Osteoblast (primary cell): ENCODE results near the gene RSAD2. TPM values are rescaled to one million over a fixed set of nuclear protein-coding genes. Genes with fewer than 3 reads are reported as not detected.
A peak's percentile ranks its signal among the peaks of the same experiment; 100 is the strongest.

ENCODE experiments used
- DNase-seq: peaks from one replicate; pipeline ENCODE4 v3.0.0; 2011; ENCODE audit warnings: low spot score, mixed read lengths; ENCODE audit not compliant: insufficient read length; ENCODE audit errors: missing footprints
- H2AFZ ChIP-seq: 2 replicates; pipeline ENCODE4 v1.6.0; 2011; ENCODE audit warnings: mild to moderate bottlenecking, low read length
- H3K27ac ChIP-seq: 2 replicates; pipeline ENCODE4 v1.5.1; 2011; ENCODE audit warnings: mild to moderate bottlenecking, low read depth, low read length, moderate library complexity
- H3K27me3 ChIP-seq: 2 replicates; pipeline ENCODE4 v1.6.0; 2012; ENCODE audit warnings: mild to moderate bottlenecking, control low read depth, inconsistent platforms, low read length, moderate library complexity; ENCODE audit not compliant: insufficient read depth
- H3K36me3 ChIP-seq: 2 replicates; pipeline ENCODE4 v1.5.1; 2011; ENCODE audit warnings: mild to moderate bottlenecking, low read length, control low read depth, moderate library complexity; ENCODE audit not compliant: insufficient read depth
- H3K4me1 ChIP-seq: 2 replicates; pipeline ENCODE4 v1.5.1; 2011; ENCODE audit warnings: mild to moderate bottlenecking, low read length, control low read depth, moderate library complexity; ENCODE audit not compliant: insufficient read depth
- H3K4me2 ChIP-seq: 2 replicates; pipeline ENCODE4 v1.6.0; 2011; ENCODE audit warnings: mild to moderate bottlenecking, low read length; ENCODE audit not compliant: insufficient read depth
- H3K4me3 ChIP-seq: fragments of 200-600 bp; sonication (generic); 3 replicates; pipeline ENCODE4 v1.5.1; 2012; ENCODE audit warnings: mild to moderate bottlenecking, low read length, inconsistent platforms; ENCODE audit not compliant: insufficient read depth
- H3K79me2 ChIP-seq: 2 replicates; pipeline ENCODE4 v1.6.0; 2012; ENCODE audit warnings: mild to moderate bottlenecking, low read length, control low read depth, inconsistent platforms; ENCODE audit not compliant: insufficient read depth
- H3K9me3 ChIP-seq: 2 replicates; pipeline ENCODE4 v1.5.1; 2011; ENCODE audit warnings: low read depth, low read length, control low read depth
- H4K20me1 ChIP-seq: 2 replicates; pipeline ENCODE4 v1.6.0; 2012; ENCODE audit warnings: mild to moderate bottlenecking, low read length, control low read depth; ENCODE audit not compliant: insufficient read depth
- total RNA-seq: library from RNA; depleted of rRNA; stranded (reverse); fragments of >200 nt; gene quantifications from 2 replicates; pipeline ENCODE4 v1.2.3, GENCODE V29; 2012
- TF ChIP-seq, protein P1 (sequence below): IDR thresholded peaks from 2 replicates; pipeline ENCODE4 v1.5.1; 2011; ENCODE audit warnings: mild to moderate bottlenecking, low read depth, low read length, moderate library complexity; ENCODE audit errors: extremely low read depth

Gene RSAD2
- total RNA-seq, 1 donor, result 0.72 TPM

DNA sequence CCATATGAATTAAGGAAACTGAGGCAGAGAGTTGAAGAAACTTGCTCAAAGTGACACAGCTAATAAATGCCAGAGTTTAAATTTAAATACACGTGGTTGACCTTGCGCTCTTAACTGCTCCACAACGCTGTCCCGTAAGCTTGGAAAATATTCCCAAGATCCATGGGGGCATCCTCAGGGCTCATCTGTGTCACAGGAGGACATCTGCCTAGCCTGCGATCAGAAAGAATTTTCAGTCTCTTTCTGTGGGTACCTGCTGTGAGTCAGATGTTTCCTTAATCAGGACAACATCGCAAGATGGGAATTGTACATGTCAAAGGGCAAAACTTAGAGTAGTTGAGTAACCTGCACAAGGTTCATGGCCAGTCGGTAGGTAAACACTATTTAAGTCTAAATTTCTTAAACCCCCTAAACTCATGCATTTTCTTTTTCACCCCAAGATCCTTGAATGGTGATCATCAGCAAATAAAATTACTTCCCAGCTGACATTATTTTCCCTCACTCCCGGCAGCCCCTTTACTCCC, 13.3 kb upstream of the RSAD2 start:
- H3K27me3 ChIP-seq, result peaks cover 12% of the 10 kb centered on the region
- no peak overlapping the region for H3K4me3 ChIP-seq
- no peak overlapping the region for H3K4me2 ChIP-seq
- no peaks in the 10 kb centered on the region for H3K36me3 ChIP-seq
- TF ChIP-seq, protein P1, sequence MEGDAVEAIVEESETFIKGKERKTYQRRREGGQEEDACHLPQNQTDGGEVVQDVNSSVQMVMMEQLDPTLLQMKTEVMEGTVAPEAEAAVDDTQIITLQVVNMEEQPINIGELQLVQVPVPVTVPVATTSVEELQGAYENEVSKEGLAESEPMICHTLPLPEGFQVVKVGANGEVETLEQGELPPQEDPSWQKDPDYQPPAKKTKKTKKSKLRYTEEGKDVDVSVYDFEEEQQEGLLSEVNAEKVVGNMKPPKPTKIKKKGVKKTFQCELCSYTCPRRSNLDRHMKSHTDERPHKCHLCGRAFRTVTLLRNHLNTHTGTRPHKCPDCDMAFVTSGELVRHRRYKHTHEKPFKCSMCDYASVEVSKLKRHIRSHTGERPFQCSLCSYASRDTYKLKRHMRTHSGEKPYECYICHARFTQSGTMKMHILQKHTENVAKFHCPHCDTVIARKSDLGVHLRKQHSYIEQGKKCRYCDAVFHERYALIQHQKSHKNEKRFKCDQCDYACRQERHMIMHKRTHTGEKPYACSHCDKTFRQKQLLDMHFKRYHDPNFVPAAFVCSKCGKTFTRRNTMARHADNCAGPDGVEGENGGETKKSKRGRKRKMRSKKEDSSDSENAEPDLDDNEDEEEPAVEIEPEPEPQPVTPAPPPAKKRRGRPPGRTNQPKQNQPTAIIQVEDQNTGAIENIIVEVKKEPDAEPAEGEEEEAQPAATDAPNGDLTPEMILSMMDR, result no peak
- peaks cover 6% of the 10 kb centered on the region for H3K4me1 ChIP-seq
- no peaks in the 10 kb centered on the region for H3K9me3 ChIP-seq
- H2AFZ ChIP-seq, result no peak overlapping the region
- no peaks in the 10 kb centered on the region for H4K20me1 ChIP-seq
- H3K79me2 ChIP-seq, result no peaks in the 10 kb centered on the region
- H3K27ac ChIP-seq, result no peak overlapping the region
- peak; percentile 30 for DNase-seq

GRCh38 chr2:6864923-6865345, 12.6 kb upstream of the RSAD2 start:
- no peak for DNase-seq
- Histone ChIP-seq H2AFZ (no peak overlapping the region), H3K36me3 (no peaks in the 10 kb centered on the region)

DNA sequence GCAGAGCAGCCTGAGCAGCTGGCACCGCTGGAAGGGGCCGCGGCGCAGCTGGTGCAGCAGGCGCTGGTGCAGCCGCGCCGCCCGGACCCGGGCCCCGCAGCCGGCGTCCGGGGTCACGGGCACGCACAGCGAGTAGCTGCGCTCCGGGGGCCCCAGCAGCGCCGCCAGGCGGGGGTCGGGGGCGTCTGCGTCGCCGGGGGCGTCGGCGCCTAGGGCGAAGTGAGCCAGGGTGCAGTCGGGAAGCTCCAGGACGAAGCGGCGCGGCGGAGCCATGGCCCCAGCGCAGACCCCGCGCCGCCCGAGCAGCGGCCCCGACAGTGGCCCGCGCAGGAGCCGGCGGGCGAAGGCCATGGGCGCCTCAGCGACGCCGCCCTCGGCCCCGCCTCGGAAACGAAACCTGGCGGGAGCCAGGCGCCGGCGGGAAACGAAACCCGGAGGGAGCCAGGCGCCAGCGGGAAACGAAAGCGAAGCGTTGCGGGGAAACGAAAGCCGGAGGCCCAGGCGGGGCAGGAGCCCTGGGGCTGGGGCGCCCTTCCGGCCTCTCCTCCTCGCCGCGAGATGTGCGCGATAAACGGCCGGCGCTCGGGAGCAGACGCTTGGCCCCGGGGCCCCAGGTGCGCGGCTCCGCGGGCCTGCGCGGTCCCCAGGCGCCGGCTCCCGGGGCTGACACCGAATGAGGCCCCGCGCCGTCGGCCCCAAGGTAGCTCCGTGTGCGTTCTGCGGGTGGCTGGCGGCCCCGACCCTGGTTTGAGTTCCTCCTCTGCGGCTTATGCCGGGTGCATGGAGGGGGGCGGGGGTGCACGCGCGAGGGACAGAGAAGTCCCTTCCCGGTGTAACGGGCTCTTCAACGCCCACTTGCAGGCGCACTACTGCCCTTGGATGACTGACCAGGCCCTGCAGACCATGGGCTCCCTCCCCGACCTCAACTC, 12.0 kb upstream of the RSAD2 start, which contains the start of gene CMPK2:
Gene CMPK2, minus strand, starts transcription at position 562 of the 929 bp plus-strand sequence. Its CDS starts 211 bp downstream, at position 351.
- Histone ChIP-seq H3K36me3 (no peaks in the 10 kb centered on the region), H3K79me2 (no peaks in the 10 kb centered on the region), H3K27ac (no peak within 1 kb of the TSS), H3K27me3 (peaks cover 12% of the 10 kb centered on the region), H3K9me3 (no peaks in the 10 kb centered on the region), H3K4me3 (peak within 1 kb of the TSS; percentile 69), H3K4me2 (peak within 1 kb of the TSS; percentile 67), H2AFZ (peak within 1 kb of the TSS; percentile 72), H4K20me1 (no peaks in the 10 kb centered on the region), H3K4me1 (peaks cover 6% of the 10 kb centered on the region)
- DNase-seq, result peak; percentile 90
- TF ChIP-seq, protein P1, result no peak

More at GRCh38 chr2:6864923-6865345, 12.6 kb upstream of the RSAD2 start:
- Histone ChIP-seq H4K20me1 (no peaks in the 10 kb centered on the region), H3K27me3 (peaks cover 12% of the 10 kb centered on the region), H3K4me2 (peak overlapping the region; percentile 67), H3K4me1 (peaks cover 6% of the 10 kb centered on the region), H3K9me3 (no peaks in the 10 kb centered on the region), H3K79me2 (no peaks in the 10 kb centered on the region), H3K4me3 (peak overlapping the region; percentile 69), H3K27ac (no peak overlapping the region)
- TF ChIP-seq, protein P1, result no peak

- Histone ChIP-seq H3K9me3 (no peaks in the 10 kb centered on the region), H3K79me2 (no peaks in the 10 kb centered on the region), H3K36me3 (no peaks in the 10 kb centered on the region), H3K4me2 (peak overlapping the region; percentile 67), H3K4me1 (peaks cover 6% of the 10 kb centered on the region), H4K20me1 (no peaks in the 10 kb centered on the region), H3K4me3 (peak overlapping the region; percentile 69), H3K27ac (no peak overlapping the region), H3K27me3 (peaks cover 12% of the 10 kb centered on the region), H2AFZ (peak overlapping the region; percentile 72)
- TF ChIP-seq, protein P1, result peak; percentile 31
- peak; percentile 90 for DNase-seq
Observed at GRCh38 chr2:6866275-6866671, 11.3 kb upstream of the RSAD2 start.
